Stimulated activated naive B cell treated with anti-CD40 and anti-IgM and Interleukin-4, amounts not matched to agents 10 μg/mL and 1 μg/mL and 100 μg/mL, for 72 hours (primary cell): ENCODE results near the gene MLC1.

Source experiments
- ATAC-seq, 2 donors: fragments of 150-1000 bp; cut with Tn5 transposase; replicated peaks; 2 replicates each; pipeline ENCODE4 v1.10.0; 2021; ENCODE audit warnings: moderate library complexity in 1 of 2
- DNase-seq: peaks from one replicate; pipeline ENCODE4 v3.0.0; 2021
- H3K27ac Mint-ChIP-seq: one replicate; pipeline ENCODE4 v1.8.0; 2022; ENCODE audit warnings: mild to moderate bottlenecking, mixed read lengths
- H3K27me3 Mint-ChIP-seq, 2 donors: one replicate each; pipeline ENCODE4 v1.8.0; 2022; ENCODE audit warnings: mixed read lengths in 2 of 2
- H3K36me3 Mint-ChIP-seq, 2 donors: one replicate each; pipeline ENCODE4 v1.8.0; 2022; ENCODE audit warnings: mixed read lengths in 2 of 2, mild to moderate bottlenecking in 1 of 2
- H3K4me1 Mint-ChIP-seq, 2 donors: one replicate each; pipeline ENCODE4 v1.8.0; 2022; ENCODE audit warnings: mixed read lengths in 2 of 2, mild to moderate bottlenecking in 1 of 2
- H3K4me3 Mint-ChIP-seq, 2 donors: one replicate each; pipeline ENCODE4 v1.8.0; 2022; ENCODE audit warnings: mild to moderate bottlenecking in 2 of 2, mixed read lengths in 2 of 2, moderate library complexity in 1 of 2
- H3K9me3 Mint-ChIP-seq, 2 donors: one replicate each; pipeline ENCODE4 v1.8.0; 2022; ENCODE audit warnings: mixed read lengths in 2 of 2, mild to moderate bottlenecking in 1 of 2

MLC1 gene

GRCh38 chr22:50049299-50050195 is 35.7 kb downstream of the MLC1 start:
- DNase-seq (no peak), ATAC-seq (no peak)
- H3K9me3 Mint-ChIP-seq, result peaks cover 6% of the 10 kb centered on the region in 2 donors
- H3K27ac Mint-ChIP-seq, result no peak overlapping the region
- H3K4me3 Mint-ChIP-seq, result no peak overlapping the region
- peaks cover 16 to 46% of the 10 kb centered on the region in 2 donors for H3K27me3 Mint-ChIP-seq
- peaks cover 0 to 4% of the 10 kb centered on the region in 2 donors for H3K36me3 Mint-ChIP-seq
- H3K4me1 Mint-ChIP-seq, result peaks cover 7 to 14% of the 10 kb centered on the region in 2 donors

DNA sequence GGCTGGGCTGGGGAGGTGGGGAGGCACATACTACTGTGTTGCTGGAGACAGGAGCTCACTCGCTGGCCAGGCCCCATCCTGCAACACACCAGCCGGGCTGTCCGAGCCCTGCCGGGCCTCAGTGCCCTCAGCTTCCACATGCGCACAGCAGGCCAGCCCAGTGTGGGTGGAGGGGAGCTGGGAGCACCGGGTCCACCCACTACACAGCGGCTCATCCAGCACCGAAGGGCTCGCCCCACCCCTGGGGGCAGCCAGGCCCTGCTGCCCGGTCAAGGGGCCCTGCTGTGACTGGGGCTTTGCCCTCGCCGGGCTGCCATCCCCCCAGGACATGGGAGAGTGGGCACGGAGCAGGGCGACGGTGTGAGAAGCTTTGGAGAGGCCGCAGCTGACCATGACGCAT is 36.4 kb downstream of the MLC1 start:
- no peak overlapping the region for H3K4me3 Mint-ChIP-seq

GRCh38 chr22:50048061-50048765 is 37.0 kb downstream of the MLC1 start:
- no peaks in the 10 kb centered on the region for H3K36me3 Mint-ChIP-seq
- H3K27ac Mint-ChIP-seq, result no peak overlapping the region
- peaks cover 0 to under 1% of the 10 kb centered on the region in 2 donors for H3K9me3 Mint-ChIP-seq
- H3K4me1 Mint-ChIP-seq, result peaks cover 3 to 9% of the 10 kb centered on the region in 2 donors
- H3K4me3 Mint-ChIP-seq, result no peak overlapping the region
- H3K27me3 Mint-ChIP-seq, result peaks cover 19 to 53% of the 10 kb centered on the region in 2 donors
- DNase-seq (no peak), ATAC-seq (no peak)

More for the DNA sequence above, 36.4 kb downstream of the MLC1 start:
- ATAC-seq, result no peak
- Mint-ChIP-seq H3K27ac (no peak overlapping the region), H3K4me1 (peaks cover 6 to 11% of the 10 kb centered on the region in 2 donors), H3K36me3 (peaks cover 0 to 2% of the 10 kb centered on the region in 2 donors), H3K9me3 (peaks cover 2 to 4% of the 10 kb centered on the region in 2 donors), H3K27me3 (peaks cover 17 to 51% of the 10 kb centered on the region in 2 donors)
- no peak for DNase-seq

DNA sequence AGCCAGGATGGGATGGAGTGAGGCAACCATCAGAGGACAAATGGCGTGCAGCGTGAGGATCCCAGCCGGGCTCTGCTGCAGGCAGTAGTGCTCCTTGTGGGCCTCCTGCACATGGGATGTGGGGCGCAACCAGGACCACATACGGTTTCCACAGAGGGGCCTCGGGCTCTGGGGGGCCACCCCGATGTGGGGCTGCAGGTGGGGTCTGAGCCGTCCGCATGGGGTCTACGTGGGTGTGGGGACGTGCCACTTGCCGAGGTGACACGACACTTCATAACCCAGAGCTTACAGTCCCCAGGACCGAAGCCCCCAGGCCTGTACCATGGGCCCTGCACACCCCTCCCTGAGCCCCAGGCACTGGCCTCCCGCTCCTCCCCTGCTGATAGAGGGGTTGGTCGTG is 37.9 kb downstream of the MLC1 start:
- Mint-ChIP-seq H3K27me3 (peaks cover 28 to 55% of the 10 kb centered on the region in 2 donors), H3K36me3 (no peaks in the 10 kb centered on the region), H3K27ac (no peak overlapping the region), H3K9me3 (no peaks in the 10 kb centered on the region), H3K4me1 (peaks cover 3 to 9% of the 10 kb centered on the region in 2 donors), H3K4me3 (no peak overlapping the region)
- ATAC-seq (no peak), DNase-seq (no peak)

DNA sequence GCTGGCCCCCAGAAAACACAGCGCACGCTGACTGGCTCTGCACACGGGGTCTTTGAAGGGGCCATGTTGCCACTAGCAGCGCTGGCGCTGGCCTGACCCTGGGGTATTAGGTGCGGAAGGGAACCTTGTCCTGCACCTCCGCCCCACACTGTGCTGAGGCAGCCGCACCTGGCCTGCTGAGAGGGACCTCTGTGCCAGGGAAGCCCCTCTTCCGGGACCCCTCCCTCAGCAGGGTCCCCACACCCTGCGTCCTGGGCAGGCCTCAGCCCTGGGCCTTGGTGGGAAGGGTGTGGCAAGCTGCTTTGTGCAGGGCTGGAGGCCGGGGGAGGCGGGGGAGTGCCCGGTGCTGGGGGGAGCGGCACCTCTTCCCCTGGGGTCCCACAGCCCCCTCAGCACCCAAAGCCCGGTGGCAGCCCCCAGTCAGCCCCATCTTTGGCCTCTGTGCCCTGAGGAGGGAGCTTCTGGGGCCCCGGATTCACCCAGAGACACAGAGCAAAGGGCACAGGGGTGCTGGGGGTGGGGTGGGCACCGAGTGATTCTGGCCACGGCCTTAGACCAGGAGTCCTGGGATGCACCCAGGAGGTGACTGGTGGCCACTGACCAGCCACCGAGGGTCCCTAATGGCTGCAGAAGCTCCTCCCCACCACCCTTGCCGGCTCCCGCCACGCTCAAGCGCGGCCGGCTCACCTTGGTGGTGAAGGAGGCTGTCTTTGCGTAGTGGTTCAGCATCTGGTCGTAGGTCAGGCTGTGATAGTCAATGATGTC is 38.6 kb downstream of the MLC1 start:
- DNase-seq, result no peak

GRCh38 chr22:50046019-50046415 is 39.2 kb downstream of the MLC1 start:
- peaks cover 29 to 61% of the 10 kb centered on the region in 2 donors for H3K27me3 Mint-ChIP-seq
- H3K4me1 Mint-ChIP-seq, result peaks cover 3 to 9% of the 10 kb centered on the region in 2 donors
- H3K9me3 Mint-ChIP-seq, result no peaks in the 10 kb centered on the region
- no peak for DNase-seq
- no peak overlapping the region for H3K4me3 Mint-ChIP-seq
- H3K27ac Mint-ChIP-seq, result no peak overlapping the region
- no peak for ATAC-seq
- no peaks in the 10 kb centered on the region for H3K36me3 Mint-ChIP-seq

More for the DNA sequence above, 38.6 kb downstream of the MLC1 start:
- Mint-ChIP-seq H3K9me3 (no peaks in the 10 kb centered on the region), H3K4me1 (peaks cover 3 to 9% of the 10 kb centered on the region in 2 donors), H3K27me3 (peaks cover 31 to 59% of the 10 kb centered on the region in 2 donors), H3K36me3 (no peaks in the 10 kb centered on the region), H3K4me3 (no peak overlapping the region), H3K27ac (no peak overlapping the region)
- no peak for ATAC-seq

DNA sequence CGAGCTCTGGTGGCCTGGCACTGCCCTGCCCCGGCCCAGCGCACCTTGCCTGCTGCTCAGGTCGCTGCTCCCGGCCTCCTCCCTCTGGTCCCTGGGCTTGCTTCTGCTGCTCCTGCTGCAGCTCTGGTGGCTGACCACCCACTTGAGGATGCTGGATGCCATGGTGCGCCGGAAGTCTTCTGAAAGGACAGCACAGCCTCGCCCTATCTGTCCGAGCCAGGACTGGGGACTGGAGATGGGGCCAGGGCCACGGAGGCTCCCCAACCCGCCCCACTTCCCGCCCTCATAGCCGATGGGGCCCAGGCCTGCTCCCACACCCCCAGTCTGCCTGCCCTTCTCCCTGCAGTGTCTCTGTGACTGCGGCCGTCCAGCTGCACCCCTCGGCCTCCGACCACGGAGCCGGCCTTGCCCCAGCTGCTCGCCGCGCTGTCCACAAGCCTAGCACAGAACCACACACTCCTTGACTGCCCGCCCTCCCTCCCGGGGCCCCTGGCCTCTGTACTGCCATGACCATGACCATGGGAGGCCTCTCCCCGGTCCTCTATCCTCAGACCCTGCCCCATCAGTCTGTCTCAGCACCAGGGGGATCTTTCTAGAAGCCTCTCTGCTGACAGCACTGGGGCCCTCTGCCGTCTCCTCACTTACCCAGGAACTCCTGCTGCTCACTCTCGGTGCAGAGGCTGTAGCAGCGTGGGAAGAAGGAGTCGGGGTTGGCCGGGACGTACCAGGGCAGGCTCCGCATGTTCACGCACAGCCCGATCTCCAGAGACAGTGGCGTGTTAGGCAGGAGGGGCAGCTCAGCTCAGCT is 39.8 kb downstream of the MLC1 start:
- Mint-ChIP-seq H3K4me1 (peaks cover 3 to 9% of the 10 kb centered on the region in 2 donors), H3K27ac (no peak overlapping the region), H3K9me3 (no peaks in the 10 kb centered on the region), H3K36me3 (no peaks in the 10 kb centered on the region), H3K4me3 (no peak overlapping the region), H3K27me3 (peaks cover 29 to 56% of the 10 kb centered on the region in 2 donors)
- peak in 1 of 2 donors; percentile 22 for ATAC-seq
- no peak for DNase-seq

- peaks cover 29 to 54% of the 10 kb centered on the region in 2 donors for H3K27me3 Mint-ChIP-seq
- DNase-seq, result no peak
- no peak overlapping the region for H3K4me3 Mint-ChIP-seq
- ATAC-seq, result peak in 1 of 2 donors; percentile 25
- no peak overlapping the region for H3K27ac Mint-ChIP-seq
- no peaks in the 10 kb centered on the region for H3K36me3 Mint-ChIP-seq
- no peaks in the 10 kb centered on the region for H3K9me3 Mint-ChIP-seq
- peaks cover 3 to 9% of the 10 kb centered on the region in 2 donors for H3K4me1 Mint-ChIP-seq
Measured at GRCh38 chr22:50044485-50045118, 40.6 kb downstream of the MLC1 start.

DNA sequence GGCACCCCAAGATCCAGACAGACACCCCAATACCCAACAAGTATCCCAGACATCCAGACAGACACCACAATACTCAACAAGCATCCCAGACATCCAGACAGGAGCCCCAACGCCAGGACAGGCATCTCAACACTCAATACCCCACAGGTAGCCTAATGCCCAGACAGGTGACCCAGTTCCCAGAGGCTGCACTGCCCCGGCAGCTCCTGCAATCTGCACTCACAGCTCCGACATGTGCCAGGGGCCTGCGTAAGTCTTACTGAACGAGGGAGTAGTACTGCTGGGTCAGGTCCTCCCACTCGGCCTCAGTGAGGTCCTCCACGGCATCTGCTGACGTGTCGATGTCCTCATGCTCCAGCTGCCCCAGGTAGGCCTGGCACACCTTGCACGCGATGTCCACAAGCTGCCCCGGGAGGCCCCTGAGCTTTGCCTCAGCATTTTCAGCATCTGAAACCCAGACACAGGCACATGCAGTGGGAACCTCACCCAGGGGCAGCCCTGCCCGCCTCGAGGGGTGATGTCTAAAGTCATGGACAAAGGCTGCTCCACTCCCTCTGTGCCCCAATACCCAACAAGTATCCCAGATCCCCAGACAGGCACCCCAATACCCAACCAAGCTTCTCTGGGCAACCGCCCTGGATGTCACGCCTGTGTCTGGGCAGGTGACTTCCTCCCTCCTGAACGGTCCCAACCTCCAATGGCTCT is 43.7 kb downstream of the MLC1 start:
- Mint-ChIP-seq H3K4me1 (peaks cover 3 to 9% of the 10 kb centered on the region in 2 donors), H3K36me3 (no peaks in the 10 kb centered on the region), H3K27ac (peak overlapping the region; percentile 28), H3K27me3 (peaks cover 32 to 40% of the 10 kb centered on the region in 2 donors), H3K9me3 (peaks cover 7 to 10% of the 10 kb centered on the region in 2 donors), H3K4me3 (no peak overlapping the region)
- no peak for DNase-seq
- ATAC-seq, result no peak

- Mint-ChIP-seq H3K4me3 (no peak overlapping the region), H3K9me3 (peaks cover 7 to 10% of the 10 kb centered on the region in 2 donors), H3K4me1 (peaks cover 3 to 9% of the 10 kb centered on the region in 2 donors), H3K27ac (no peak overlapping the region), H3K36me3 (no peaks in the 10 kb centered on the region), H3K27me3 (peaks cover 33 to 35% of the 10 kb centered on the region in 2 donors)
- no peak for DNase-seq
- ATAC-seq, result no peak
Measured at GRCh38 chr22:50040717-50041116, 44.5 kb downstream of the MLC1 start.

DNA sequence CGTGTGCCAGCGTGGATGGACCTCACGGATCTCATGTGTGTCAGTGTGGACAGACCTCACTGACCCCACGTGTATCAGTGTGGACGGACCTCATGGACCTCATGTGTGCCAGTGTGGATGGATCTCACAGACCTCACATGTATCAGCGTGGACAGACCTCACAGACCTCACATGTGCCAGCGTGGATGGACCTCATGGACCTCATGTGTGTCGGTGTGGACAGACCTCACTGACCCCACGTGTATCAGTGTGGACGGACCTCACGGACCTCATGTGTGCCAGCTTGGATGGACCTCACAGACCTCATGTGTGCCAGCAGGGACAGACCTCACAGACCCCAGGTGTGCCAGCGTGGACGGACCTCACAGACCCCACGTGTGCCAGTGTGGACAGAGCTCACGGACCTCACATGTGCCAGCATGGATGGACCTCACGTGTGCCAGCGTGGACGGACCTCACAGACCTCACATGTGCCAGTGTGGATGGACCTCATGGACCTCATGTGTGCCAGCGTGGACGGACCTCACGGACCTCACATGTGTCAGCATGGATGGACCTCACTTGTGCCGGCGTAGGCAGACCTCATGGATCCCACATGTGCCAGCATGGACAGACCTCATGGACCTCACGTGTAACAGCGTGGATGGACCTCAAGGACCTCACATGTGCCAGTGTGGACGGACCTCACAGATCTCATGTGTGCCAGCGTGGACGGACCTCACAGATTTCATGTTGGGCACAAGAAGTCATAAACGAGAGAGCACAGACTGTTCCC is 45.4 kb downstream of the MLC1 start:
- Mint-ChIP-seq H3K4me1 (peaks cover 5 to 11% of the 10 kb centered on the region in 2 donors), H3K9me3 (peaks cover 7 to 10% of the 10 kb centered on the region in 2 donors), H3K27me3 (peaks cover 36 to 38% of the 10 kb centered on the region in 2 donors), H3K4me3 (no peak overlapping the region), H3K27ac (no peak overlapping the region), H3K36me3 (no peaks in the 10 kb centered on the region)
- no peak for DNase-seq
- ATAC-seq, result no peak
